ENCODE measurements around the gene RCN2. TPM values are rescaled to one million over a fixed set of nuclear protein-coding genes. Genes with fewer than 3 reads are reported as not detected.
A peak's percentile ranks its signal among the peaks of the same experiment; 100 is the strongest.

The RCN2 gene
- total and polyA plus RNA-seq, 2 of the 13 experiments (the other 11 are each of a cell fraction or from before 2014, with no cell fraction given) = 84.4 to 89.0 TPM

- peak; percentile 93 for TF ChIP-seq ARID4A (CRISPR knock-in tag; IDR thresholded peaks at IDR 0.05; ENCODE audit: borderline replicate concordance)
- no peak for TF ChIP-seq RFX5 (IDR thresholded peaks at IDR 0.05; ENCODE audit: low read depth, low read length)
- TF ChIP-seq CCAR2 (optimal IDR thresholded peaks at IDR 0.05; ENCODE audit: low read depth, low read length) = no peak
- peak; percentile 23; the same call in 1 of the 2 replicates for TF ChIP-seq TGIF2 (CRISPR knock-in tag; IDR thresholded peaks at IDR 0.05)
- TF ChIP-seq ZBED4 (CRISPR knock-in tag; IDR thresholded peaks at IDR 0.05; ENCODE audit: borderline replicate concordance) = no peak
- no peak for TF ChIP-seq PREB (CRISPR knock-in tag; IDR thresholded peaks at IDR 0.05)
- no peak for TF ChIP-seq BCLAF1 (IDR thresholded peaks at IDR 0.05)
- TF ChIP-seq HMGA1 (CRISPR knock-in tag; conservative IDR thresholded peaks at IDR 0.05) = no peak
- TF ChIP-seq ZNF790 (CRISPR knock-in tag; IDR thresholded peaks at IDR 0.05; ENCODE audit: borderline replicate concordance) = peak; percentile 88; the same call in 1 of the 2 replicates
- TF ChIP-seq ZNF12 (CRISPR knock-in tag; IDR thresholded peaks at IDR 0.05) = peak; percentile 65
- peak; percentile 95; the same call in 1 of the 2 replicates for TF ChIP-seq PAWR (CRISPR knock-in tag; IDR thresholded peaks at IDR 0.05; ENCODE audit: borderline replicate concordance)
- TF ChIP-seq GATA4 (IDR thresholded peaks at IDR 0.05; ENCODE audit: borderline replicate concordance, low read depth) = peak; percentile 13; the same call in 1 of the 2 replicates
- peak; percentile 90 for TF ChIP-seq ZNF776 (CRISPR knock-in tag; IDR thresholded peaks at IDR 0.05)
- no peak for TF ChIP-seq TERF1 (CRISPR knock-in tag; IDR thresholded peaks at IDR 0.05)
These were observed 26.3 kb upstream of the RCN2 start, which contains the start of gene SCAPER (continued) for GRCh38 chr15:76905013-76905839.
